LoVo (cell line): ENCODE measurements around the gene FRMD5.
A peak's percentile ranks its signal among the peaks of the same experiment; 100 is the strongest.

Experiments used
- DNase-seq: peaks from one replicate; pipeline ENCODE4 v3.0.0-alpha.2; 2016; ENCODE audit warnings: low spot score

Gene FRMD5

DNA sequence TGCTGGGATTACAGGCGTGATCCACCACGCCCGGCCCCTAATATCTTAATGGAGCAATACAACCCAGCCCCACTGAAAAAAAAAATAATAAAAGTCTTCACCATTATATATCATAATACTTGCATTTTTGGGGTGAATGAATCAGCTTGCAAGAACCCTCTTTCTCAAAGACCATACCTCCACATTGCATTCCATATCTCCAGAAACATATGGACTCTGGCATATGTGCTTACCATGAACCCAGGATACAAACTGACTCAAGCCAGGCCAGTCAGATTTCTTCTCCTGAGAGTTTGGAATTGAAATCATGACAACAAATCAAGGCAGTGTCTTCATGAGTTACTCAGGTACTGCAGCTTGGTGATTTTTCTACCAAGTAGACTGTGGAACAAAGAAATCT, 101.2 kb downstream of the FRMD5 start:
- no peak for DNase-seq

GRCh38 chr15:44092221-44092620, 102.8 kb downstream of the FRMD5 start:
- DNase-seq, result no peak

- DNase-seq, result peak; percentile 13
Measured at GRCh38 chr15:44087578-44088465, 107.2 kb downstream of the FRMD5 start.

DNA sequence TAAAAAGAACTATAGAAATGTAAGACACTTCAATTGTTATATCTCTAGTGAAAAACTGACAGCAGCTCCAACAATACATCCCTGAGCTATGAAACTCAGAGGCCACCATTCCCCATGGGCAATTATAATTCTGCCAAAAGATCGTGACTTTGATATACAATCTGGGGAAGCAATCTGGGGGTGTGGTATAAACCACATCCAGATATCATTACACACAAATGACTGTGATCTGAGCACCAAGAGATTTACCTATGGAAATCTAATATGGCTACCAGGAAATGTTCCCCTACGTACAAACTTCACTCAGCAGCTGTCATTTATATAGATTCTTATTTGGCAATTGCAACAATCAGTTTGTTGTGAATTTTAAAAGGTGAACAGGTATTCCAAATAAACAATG, 110.3 kb downstream of the FRMD5 start:
- no peak for DNase-seq

DNA sequence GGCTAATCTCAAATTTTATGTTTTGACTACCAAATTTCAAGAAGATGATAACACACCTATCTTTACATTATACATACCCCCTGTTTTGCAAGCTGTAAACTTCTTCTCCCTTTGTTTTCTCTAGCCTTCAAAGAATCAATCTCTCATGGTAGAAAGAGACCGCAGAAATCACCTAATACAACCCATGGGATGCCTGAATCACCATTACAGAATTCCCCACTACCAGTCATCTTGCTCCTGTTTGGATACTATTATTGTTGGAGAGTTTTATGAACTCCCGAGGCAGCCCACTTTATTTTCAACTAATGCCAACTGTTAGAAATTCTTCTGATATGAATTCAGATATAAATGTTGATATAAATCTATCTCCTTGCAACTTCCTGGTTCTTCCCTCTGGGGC, 110.9 kb downstream of the FRMD5 start:
- DNase-seq, result no peak

DNA sequence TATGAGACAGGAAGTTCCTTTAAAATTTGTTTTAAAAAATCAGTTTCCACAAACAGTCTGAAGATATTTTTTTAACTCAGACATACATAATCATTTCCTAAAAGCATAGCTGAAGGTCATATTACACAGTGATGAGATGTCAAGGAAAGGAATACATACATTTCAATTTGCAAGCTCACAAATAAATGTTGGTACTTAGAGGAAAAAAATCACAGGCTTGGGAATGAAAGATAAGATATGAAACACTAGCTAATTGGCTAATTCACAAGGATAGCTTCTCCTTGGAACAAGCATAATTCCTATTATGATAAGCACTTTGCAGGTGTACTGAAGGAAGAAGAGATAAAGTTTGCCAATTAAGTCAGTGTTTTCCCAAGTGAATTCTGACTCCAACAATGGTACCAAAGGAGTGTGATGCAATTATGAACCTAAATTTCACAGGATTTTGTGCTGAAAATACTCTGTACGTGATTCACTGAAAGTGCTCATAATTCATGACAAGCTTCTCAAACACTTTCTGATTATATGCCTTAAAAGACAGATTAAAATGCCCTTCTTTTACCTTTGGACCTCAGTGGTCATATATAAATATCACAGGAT, 112.4 kb downstream of the FRMD5 start:
- no peak for DNase-seq

DNA sequence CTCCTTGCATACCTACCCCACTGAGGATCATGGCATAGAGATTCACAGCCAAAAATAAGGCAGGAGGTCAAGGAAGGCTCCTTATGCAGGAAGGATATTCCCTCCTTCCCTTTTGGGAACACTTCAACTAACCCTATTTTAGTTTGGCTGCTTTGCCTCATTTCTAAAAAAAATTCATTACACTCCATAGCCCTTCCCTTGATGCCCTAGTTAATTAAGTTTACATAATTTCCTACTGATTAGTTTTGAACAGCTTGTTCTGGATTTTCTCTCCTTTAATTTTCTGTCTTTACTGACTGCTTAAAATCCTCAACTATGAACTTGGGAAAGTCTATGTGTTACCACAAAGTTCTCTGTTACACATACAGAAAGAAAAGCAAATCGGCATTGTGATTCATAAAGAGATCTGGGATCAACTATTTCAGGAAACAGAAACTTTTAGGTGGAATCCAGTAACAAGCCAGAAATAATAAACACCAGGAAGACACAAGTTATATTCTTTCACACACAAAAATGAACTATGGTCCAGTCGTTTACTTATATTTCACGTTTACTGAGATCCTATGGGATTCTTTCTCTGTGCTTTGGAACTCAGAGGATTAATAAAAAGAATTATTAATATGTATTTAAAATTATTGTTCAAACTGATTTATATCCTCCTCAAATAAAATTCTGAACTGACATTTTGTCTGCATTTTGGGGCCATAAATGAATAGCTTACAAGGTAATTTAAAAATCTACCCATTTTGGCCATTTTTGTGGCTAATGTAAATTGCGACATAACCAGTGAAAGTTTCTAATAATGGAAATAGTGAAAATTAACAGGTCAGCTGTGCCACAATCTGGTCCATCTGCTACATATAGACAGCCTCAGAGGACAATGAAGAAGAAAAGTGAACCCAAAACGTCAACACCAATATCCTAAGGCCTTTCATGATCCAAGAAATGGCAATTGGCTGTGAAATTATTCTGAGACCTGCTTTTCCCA, 113.8 kb downstream of the FRMD5 start:
- DNase-seq, result no peak

- DNase-seq, result no peak
Measured at GRCh38 chr15:44075535-44075934, 119.5 kb downstream of the FRMD5 start.

DNA sequence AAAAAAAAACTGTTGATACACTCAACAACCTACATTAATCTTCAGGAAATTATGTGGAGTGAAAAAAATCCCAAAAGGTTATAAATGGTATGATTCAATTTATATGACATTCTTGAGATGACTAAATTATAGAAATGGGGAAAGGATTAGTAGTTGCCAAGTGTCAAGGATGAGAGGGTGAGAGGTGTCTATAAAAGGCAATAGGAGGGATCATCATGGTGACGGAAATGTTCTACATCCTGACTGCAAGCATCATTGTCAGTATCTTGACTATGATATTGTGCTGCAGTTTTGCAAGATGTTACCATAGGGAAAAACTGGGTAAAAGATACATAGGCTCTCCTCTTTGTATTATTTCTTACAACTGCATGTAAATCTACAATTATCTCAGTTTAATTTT, 125.6 kb downstream of the FRMD5 start:
- DNase-seq, result no peak

DNA sequence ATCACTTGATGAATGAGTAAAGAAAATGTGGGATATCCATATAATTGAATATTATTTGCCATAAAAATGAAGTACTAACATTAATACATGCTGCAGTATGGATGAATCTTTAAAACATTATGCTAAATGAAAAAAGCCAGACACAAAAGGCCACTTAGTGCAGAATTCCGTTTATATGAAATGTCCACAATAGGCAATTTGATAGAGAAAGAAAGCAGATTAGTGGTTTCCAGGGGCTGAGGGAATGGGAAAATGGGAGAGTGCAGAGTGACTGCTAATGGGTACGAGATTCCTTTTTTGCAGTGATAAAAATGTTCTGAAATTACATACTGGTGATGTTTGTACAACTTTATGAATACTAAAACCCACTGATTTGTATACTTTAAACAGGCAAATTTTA, 126.7 kb downstream of the FRMD5 start:
- DNase-seq, result no peak

GRCh38 chr15:44066211-44066827, 128.8 kb downstream of the FRMD5 start:
- DNase-seq, result peak; percentile 74

DNA sequence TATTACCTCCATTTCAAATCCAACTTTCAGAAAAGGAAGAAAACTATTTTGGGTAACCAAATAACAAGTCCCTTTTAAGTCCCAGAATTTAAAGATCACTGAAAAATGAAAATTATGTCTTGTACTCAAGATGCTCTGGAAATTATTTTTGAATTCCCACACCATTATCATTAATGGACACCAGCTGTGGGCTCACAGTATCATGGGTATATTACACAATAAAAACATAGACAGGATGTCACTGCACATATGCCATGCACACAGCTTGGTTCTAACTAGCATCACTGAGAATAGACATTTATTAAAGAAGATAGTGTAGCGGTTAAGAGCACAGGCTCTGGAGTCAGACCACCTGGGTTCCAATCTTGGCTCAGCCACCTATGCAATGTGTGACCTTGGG, 130.4 kb downstream of the FRMD5 start:
- no peak for DNase-seq

GRCh38 chr15:44058126-44058525, 136.9 kb downstream of the FRMD5 start:
- no peak for DNase-seq

DNA sequence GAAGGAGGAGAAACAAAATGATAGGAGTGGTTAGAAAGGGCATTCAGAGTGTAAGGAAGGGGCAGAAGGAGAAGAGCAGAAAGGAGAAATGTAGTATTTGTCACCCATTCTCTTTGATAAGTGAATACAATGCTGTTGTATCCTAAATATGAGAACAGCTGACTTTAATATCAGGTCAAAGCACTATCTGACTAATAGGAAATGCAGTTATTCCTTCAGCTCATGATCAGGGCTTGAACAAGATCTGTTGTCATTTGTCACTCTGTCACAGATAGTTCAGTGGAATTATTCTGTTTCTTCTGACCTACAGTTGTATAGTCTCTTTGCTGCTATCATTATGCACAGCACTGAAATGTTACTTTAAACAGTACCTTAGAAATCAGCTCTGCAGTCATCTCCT, 149.4 kb downstream of the FRMD5 start:
- no peak for DNase-seq

- no peak for DNase-seq
Measured at GRCh38 chr15:44045217-44045616, 149.9 kb downstream of the FRMD5 start.

DNA sequence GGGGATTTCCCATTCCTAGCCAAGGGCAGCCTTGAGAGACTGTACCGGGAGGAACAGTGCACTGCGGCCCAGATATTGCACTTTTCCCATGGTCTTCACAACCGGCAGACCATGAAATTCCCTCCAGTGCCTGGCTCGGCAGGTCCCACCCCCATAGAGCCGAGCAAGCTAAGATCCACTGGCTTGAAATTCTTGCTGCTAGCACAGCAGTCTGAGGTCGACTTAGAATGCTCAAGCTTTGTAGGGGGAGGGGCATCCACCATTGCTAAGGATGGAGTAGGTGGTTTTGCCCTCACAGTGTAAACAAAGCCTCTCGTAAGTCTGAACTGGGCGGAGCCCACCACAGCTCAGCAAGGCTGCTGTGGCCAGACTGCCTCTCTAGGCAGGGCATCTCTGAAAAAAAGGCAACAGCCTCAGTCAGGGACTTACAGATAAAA, 156.3 kb downstream of the FRMD5 start:
- no peak for DNase-seq

GRCh38 chr15:44035781-44036699, 159.0 kb downstream of the FRMD5 start:
- no peak for DNase-seq

- no peak for DNase-seq
Measured at GRCh38 chr15:44034933-44035624, 160.0 kb downstream of the FRMD5 start.

DNA sequence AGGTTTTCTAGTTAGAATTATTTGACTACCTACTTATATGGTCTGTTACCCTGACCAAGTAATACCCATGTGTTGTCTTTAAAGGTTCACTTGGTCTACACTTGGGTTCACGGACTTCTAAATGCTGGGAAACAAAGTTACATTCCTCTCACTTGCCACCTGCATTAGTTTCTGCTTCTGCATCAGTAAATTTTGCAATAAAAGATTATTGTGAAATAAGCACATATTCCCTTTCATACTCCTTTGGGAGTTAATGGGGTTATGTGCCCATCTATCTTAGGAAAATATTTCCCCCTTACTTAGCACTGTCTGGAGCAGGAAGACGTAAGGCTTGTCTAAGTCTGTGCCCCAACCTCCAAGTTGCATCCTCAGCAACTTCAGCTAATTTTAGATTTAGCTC, 160.7 kb downstream of the FRMD5 start:
- no peak for DNase-seq

DNA sequence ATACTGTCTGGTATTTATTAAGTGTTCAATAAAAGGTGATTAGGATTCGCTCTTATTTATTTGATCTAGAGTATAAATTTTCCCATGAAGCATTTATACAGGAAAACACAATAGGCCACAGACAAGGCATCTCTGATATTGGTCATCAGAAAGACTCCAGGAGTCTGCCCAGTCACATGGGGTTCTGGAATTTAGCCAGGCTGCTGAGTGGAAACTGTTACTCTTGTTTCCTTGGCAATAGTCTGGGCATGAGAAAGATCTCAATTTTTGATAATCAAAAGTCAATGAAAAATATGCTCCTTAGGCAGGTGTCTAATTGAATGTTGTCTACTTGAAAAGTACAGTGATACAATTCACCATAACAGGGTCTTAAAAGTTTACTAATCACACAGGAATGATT, 161.2 kb downstream of the FRMD5 start:
- DNase-seq, result no peak
